AG08395 (cell line): Measurements from ENCODE around the gene ZNF518A.

Experiments used
- DNase-seq: peaks from one replicate; pipeline ENCODE4 v3.0.0; 2012; ENCODE audit warnings: mixed read lengths, low spot score

Gene ZNF518A

GRCh38 chr10:96129387-96130325 lies at the start of gene ZNF518A:
ZNF518A (plus strand) TSS chr10:96130297; CDS start chr10:96156323, 26,026 bp downstream.
- DNase-seq, result peak; percentile 90

DNA sequence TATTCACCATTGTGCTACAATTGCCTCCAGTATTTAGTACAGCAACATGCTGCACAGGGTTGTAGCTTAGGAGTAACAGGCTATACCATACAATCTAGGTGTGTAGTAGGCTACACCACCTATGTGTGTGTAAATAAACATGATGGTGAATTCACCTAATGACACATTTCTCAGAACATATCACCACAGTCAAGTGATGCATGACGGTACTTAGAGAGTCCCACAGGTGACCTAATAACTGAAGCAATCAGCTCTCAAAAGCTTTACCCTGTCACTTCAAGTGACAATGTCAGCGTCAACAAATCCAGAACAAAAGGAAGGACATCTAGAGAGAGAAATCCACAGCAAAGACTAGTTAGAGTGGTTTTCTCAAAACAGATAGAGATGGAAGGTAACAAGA lies 47.9 kb upstream of the ZNF518A start:
- no peak for DNase-seq

- no peak for DNase-seq
These were observed 47.3 kb upstream of the ZNF518A start for GRCh38 chr10:96082748-96083147.

DNA sequence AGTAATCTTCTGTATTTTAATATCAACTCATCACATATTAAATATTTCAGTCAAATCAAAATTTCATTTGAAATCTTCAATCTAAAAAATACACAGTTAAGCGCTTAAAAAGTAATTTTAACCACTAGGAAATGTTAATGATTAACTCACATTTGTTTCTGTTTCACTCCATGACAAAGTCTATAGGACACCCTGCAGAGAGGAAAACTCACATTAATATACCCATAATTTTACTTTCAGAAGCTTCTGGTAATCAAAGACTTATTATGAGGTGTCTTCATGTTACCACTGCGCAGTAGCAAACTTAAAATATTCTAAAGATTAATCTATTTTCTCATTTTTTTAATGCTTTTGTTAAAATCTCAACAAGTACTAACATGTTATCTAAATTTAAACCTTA lies 41.0 kb upstream of the ZNF518A start:
- DNase-seq, result no peak

DNA sequence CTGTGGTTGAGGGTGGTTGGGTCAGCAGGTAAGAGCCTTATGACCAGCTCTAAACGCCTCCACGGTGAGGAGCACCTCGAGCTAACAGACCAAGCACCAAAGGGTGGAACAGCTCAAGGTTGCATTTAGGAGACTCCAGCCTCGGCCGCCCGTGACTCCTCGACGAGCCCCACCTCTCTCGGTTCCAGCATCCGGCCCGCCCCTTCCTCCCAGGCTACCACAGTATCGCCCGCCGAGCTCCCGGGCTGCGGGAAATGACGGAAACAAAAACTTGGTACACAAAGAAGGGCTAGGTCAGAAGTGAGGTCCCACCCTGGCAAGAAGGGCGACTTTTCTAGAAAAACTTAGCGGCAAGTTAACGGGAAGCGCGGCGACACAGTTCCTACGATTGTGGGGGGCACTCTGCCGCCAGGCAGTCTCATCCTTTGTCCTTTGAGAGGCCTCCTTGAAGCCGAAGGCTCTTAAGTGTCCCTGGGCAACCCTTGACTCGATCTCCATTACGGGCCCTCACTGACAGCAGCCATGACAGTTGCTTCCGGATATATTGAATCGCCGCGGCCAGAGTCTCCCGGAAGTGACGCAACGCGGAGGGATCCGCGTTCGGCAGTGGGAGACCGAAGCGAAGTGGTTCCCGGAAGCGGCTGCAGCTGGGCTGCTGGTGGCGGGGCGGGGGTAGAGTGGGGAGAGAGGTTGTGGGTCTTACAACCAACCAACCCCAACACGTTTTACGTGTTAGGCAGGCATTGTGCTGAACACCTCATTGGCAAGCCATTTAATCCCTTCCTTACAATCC lies 40.2 kb upstream of the ZNF518A start:
- peak; percentile 94 for DNase-seq

DNA sequence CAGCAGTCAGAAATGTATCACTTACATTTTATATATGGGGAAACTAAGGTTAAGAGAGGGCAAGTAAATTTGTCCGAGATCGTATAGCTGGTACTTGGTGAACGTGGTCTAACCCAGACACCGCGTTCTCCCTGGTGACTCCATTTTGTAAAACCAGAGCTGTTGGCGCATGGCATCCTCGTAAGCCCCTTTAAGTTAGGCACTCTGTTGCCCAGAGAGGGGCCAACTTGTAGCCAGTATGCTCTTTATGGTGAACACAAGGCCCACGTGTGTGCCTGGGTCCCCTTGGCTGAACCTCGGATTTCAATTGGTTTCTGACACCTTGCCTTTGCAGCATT lies 39.7 kb upstream of the ZNF518A start:
- DNase-seq, result no peak

- no peak for DNase-seq
These were observed 36.9 kb upstream of the ZNF518A start for GRCh38 chr10:96092999-96093767.

DNA sequence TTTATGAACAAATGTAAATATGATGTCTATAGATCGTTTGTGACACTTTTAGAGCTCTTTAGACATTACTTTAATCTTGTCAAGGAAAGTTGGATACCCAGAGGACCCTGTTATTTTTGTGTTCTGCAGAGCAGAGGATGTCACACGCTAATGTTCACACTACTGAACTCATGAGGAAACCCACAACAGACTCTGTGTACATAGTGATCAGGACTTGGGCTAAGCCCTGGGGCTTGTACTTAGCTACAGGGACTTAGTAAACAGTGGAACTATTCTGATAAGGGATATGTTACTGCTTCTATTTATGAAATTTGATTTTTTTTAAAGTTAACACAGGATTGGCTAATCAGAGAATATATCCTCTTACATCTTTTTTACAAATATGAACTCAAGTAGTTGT lies 36.1 kb upstream of the ZNF518A start:
- no peak for DNase-seq

DNA sequence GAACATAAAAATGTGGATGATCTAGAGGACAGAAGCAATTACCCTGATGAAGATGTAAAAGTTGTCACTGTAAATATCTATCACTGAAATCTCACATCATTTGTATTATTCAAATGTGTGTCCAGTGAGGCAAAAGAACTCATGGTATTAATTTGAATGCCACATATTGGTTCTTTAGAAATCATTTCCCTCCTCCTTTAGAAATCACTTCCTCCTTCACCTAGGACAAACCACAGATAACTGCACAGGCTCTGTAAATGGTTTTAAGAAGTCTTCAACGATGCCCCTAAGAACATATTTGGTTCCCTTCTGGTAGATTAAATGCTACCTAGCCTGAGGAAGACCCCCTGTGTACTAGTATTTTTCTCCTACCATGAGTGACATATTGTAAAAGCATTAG lies 33.1 kb upstream of the ZNF518A start:
- DNase-seq, result no peak

- DNase-seq, result no peak
These were observed 32.2 kb upstream of the ZNF518A start for GRCh38 chr10:96097865-96098264.

DNA sequence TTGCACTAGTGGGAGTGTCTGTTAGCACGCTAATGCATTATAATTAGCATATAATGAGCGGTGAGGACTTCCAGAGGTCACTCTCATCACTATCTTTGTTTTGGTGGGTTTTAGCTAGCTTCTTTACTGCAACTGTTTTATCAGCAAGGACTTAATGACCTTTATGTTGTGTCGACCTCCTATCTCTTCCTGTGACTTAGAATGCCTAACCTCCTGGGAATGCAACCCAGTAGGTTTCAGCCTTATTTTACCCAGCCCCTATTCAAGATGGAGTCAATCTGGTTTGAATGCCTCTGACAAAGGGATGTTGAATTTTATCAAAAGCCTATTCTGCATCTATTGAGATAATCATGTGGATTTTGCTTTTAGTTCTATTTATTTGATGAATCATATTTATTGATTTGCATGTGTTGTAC lies 22.5 kb upstream of the ZNF518A start:
- no peak for DNase-seq

DNA sequence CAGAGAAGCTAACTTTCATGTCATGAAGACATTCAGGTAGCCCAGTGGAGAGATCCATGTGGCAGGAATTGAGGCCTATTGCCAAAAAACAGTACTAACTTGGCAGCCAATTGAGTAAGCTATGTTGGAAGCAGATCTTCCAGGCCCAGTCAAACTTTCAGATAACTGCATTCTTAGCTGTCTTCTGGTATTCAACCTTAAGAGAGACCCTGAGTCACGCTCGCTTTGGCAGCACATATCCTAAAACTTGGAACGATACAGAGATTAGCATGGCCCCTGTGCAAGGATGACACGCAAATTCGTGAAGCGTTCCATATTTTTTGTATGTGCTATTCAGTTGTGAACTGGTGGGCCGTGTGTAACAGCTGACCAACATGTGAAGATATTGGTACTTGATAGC lies 17.6 kb upstream of the ZNF518A start:
- DNase-seq, result no peak

- no peak for DNase-seq
These were observed 11.3 kb upstream of the ZNF518A start for GRCh38 chr10:96118604-96119450.

GRCh38 chr10:96122824-96123223 lies 7.3 kb upstream of the ZNF518A start:
- DNase-seq, result no peak

- peak; percentile 30 for DNase-seq
These were observed 5.6 kb upstream of the ZNF518A start for GRCh38 chr10:96124230-96125141.

DNA sequence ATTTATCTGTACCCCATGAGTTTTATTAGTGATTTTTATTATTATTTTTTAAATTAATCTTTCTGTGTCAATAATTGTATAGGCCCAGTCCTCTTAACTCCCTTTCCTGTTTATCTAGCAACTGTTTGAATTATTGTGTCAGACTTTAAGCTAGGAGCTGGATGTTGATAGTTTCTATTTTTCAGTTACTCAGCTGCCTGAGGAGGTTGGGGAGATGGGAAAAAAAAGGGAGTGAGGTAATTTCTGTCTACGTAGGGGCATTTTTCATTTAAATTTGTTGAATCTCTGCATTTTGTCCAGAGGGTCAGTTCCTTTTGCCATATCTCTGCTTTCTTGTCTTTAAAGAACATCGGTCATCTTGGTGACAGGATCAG lies 5.0 kb upstream of the ZNF518A start:
- no peak for DNase-seq

DNA sequence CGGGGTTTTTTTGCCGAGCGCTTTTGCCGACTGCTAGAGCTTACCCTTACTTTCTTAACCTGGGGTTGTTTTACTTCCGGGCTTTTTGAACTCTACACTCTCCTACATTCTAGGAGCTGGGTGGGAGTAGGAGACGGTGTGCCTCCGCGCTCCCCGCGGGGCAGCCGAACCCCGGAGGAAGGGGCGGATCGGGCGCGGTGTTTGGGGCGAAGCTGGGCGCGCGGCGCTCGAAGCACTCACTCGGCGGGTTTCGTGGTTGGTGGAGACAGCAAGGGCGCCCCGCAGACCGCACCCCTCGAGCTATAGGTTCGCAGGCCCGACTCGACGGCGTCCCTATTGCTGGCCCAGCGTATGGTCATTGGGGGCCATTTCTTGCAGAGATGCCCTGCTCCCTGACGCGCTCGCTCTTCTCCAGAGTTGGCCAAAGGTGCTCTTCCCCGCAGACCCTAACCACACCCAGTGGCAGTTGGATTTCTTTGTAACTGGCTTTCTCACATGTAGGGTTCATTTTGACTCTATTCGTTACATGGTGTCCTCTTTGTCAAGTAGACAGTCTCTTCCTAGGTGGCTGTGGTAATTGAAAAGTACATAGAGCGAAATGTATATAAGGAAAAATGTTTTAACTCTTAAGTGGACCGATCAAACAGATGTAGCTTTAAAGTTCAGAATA lies 364 bp downstream of the ZNF518A start:
- DNase-seq, result peak; percentile 70

DNA sequence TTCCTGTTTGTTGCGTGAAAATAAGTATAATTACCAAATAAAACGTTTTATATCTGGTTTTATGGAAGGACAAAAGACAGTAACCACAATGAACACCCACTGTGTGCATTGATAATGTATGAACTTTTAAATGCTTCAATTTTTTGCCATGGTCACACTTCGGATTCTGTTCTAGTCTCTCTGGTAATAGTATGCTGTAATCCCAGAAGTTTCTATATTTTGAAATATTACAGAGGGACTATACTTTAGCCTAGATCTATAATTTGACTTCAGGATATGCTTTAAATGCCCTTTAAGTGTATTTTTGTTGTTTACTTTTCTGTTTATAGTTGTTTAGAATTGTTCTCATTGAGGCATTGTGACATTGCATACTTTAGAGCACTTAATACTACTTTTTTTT lies 1.5 kb downstream of the ZNF518A start:
- DNase-seq, result no peak

GRCh38 chr10:96133135-96133534 lies 3.0 kb downstream of the ZNF518A start:
- no peak for DNase-seq

GRCh38 chr10:96136810-96137209 lies 6.7 kb downstream of the ZNF518A start:
- DNase-seq, result no peak
